Omental fat pad (tissue), 4 donors: ENCODE results near the gene PLCL2. TPM values are rescaled to one million over a fixed set of nuclear protein-coding genes. Genes with fewer than 3 reads are reported as not detected.

ENCODE experiments used
- ATAC-seq: fragments of 150-250 bp; one replicate; pipeline ENCODE4 v1.9.1; 2016; ENCODE audit warnings: mild to moderate bottlenecking, moderate library complexity; ENCODE audit not compliant: low FRiP score
- DNase-seq: peaks from one replicate; pipeline ENCODE4 v3.0.0-alpha.2; 2019; ENCODE audit warnings: low spot score
- CTCF ChIP-seq, 3 donors: fragments of 450-650 bp; IDR thresholded peaks; one replicate each; pipeline ENCODE4 v1.5.1; 2016 to 2017; ENCODE audit warnings: antibody characterized with exemption in 3 of 3, mild to moderate bottlenecking in 3 of 3, moderate library complexity in 2 of 3
- total RNA-seq, 4 donors: library from RNA; depleted of rRNA; stranded (reverse); fragments of >200 nt; gene quantifications; one replicate each; pipeline ENCODE4 v1.1.0, GENCODE V29; 2016

Gene PLCL2
- 10 to 100 TPM; 10.8 to 28.5 (median 16.3) TPM for total RNA-seq

GRCh38 chr3:16884748-16885592, at the start of gene PLCL2:
Gene PLCL2 (plus strand): TSS chr3:16884955. CDS start chr3:16885040, 85 bp downstream.
- ATAC-seq (peak; percentile 33), DNase-seq (no peak)
- TF ChIP-seq CTCF (IDR thresholded peaks at IDR 0.05) = no peak

- no peak for TF ChIP-seq CTCF (IDR thresholded peaks at IDR 0.05)
- ATAC-seq (no peak), DNase-seq (no peak)
Measured at GRCh38 chr3:16836505-16837237, 48.1 kb upstream of the PLCL2 start.

GRCh38 chr3:16837602-16838001, 47.2 kb upstream of the PLCL2 start:
- TF ChIP-seq CTCF (IDR thresholded peaks at IDR 0.05) = no peak

GRCh38 chr3:16838561-16838960, 46.2 kb upstream of the PLCL2 start:
- DNase-seq (no peak), ATAC-seq (no peak)
- no peak for TF ChIP-seq CTCF (IDR thresholded peaks at IDR 0.05)

More at GRCh38 chr3:16837602-16838001, 47.2 kb upstream of the PLCL2 start:
- no peak for ATAC-seq
- no peak for DNase-seq

- no peak for TF ChIP-seq CTCF (IDR thresholded peaks at IDR 0.05)
- ATAC-seq (no peak), DNase-seq (no peak)
Measured at GRCh38 chr3:16839271-16840100, 45.3 kb upstream of the PLCL2 start.

GRCh38 chr3:16840101-16840424, 44.7 kb upstream of the PLCL2 start:
- no peak for ATAC-seq
- no peak for DNase-seq
- no peak for TF ChIP-seq CTCF (IDR thresholded peaks at IDR 0.05)
